GM12878 (cell line): ENCODE measurements around the gene NR3C1. TPM values are rescaled to one million over a fixed set of nuclear protein-coding genes. Genes with fewer than 3 reads are reported as not detected.

Experiments used
- CTCF ChIP-seq, 3 experiments: IDR thresholded peaks in 2 of 3; conservative IDR thresholded peaks in 1 of 3; 2 replicates each; pipeline ENCODE4 v1.5.1; 2011; ENCODE audit warnings: low read depth in 3 of 3, low read length in 3 of 3, mild to moderate bottlenecking in 3 of 3, control low read depth in 2 of 3, moderate library complexity in 2 of 3, inconsistent platforms in 1 of 3, mixed read lengths in 1 of 3; ENCODE audit not compliant: control insufficient read depth in 2 of 3, insufficient read depth in 1 of 3; ENCODE audit errors: extremely low read depth in 1 of 3
- GATAD2B ChIP-seq: fragments of 450-650 bp; conservative IDR thresholded peaks from 2 replicates; pipeline ENCODE4 v1.6.1; 2017; ENCODE audit warnings: low read depth, mild to moderate bottlenecking, moderate library complexity
- HCFC1 ChIP-seq: fragments of 150-350 bp; IDR thresholded peaks from 2 replicates; pipeline ENCODE4 v1.6.1; 2014; ENCODE audit warnings: low read length
- HDAC6 ChIP-seq: fragments of 200-600 bp; sonication (generic); IDR thresholded peaks from one replicate; pipeline ENCODE4 v1.8.0; 2017; ENCODE audit warnings: antibody characterized with exemption; ENCODE audit not compliant: unreplicated experiment
- HDGF ChIP-seq: fragments of 450-650 bp; IDR thresholded peaks from 2 replicates; pipeline ENCODE4 v1.6.1; 2016; ENCODE audit warnings: antibody characterized with exemption
- JUND ChIP-seq: IDR thresholded peaks from 2 replicates; pipeline ENCODE4 v1.6.1; 2012; ENCODE audit warnings: low read depth, mild to moderate bottlenecking, low read length, improper control_type of control experiment, moderate library complexity
- KAT2A ChIP-seq: conservative IDR thresholded peaks from 2 replicates; pipeline ENCODE4 v1.6.1; 2011; ENCODE audit warnings: low read depth, low read length; ENCODE audit not compliant: control insufficient read depth
- KLF5 ChIP-seq: fragments of 450-650 bp; IDR thresholded peaks from 2 replicates; pipeline ENCODE4 v1.6.1; 2014; ENCODE audit warnings: mild to moderate bottlenecking; ENCODE audit not compliant: partially characterized antibody
- MTA2 ChIP-seq: fragments of 450-650 bp; IDR thresholded peaks from 2 replicates; pipeline ENCODE4 v1.6.1; 2016; ENCODE audit warnings: low read depth, mild to moderate bottlenecking, moderate library complexity
- NFYA ChIP-seq: IDR thresholded peaks from 2 replicates; pipeline ENCODE4 v1.6.1; 2011; ENCODE audit warnings: low read depth, mild to moderate bottlenecking, low read length, improper control_type of control experiment, borderline replicate concordance
- NFYB ChIP-seq: IDR thresholded peaks from 2 replicates; pipeline ENCODE4 v1.6.1; 2011; ENCODE audit warnings: low read depth, mild to moderate bottlenecking, low read length, improper control_type of control experiment, moderate library complexity; ENCODE audit not compliant: insufficient read depth
- NRF1 ChIP-seq: conservative IDR thresholded peaks from 2 replicates; pipeline ENCODE4 v1.6.1; 2011; ENCODE audit warnings: mild to moderate bottlenecking, low read depth, low read length, improper control_type of control experiment
- SMARCA5 ChIP-seq: fragments of 450-650 bp; IDR thresholded peaks from 2 replicates; pipeline ENCODE4 v1.6.1; 2017; ENCODE audit warnings: mild to moderate bottlenecking
- SPI1 ChIP-seq: IDR thresholded peaks from 2 replicates; pipeline ENCODE4 v1.6.1; 2011; ENCODE audit warnings: low read depth, mild to moderate bottlenecking, low read length, moderate library complexity, borderline replicate concordance; ENCODE audit not compliant: insufficient read depth
- YY1 ChIP-seq: IDR thresholded peaks from 2 replicates; pipeline ENCODE4 v1.6.1; 2011; ENCODE audit warnings: low read depth, mild to moderate bottlenecking, low read length
- ZNF24 ChIP-seq: fragments of 450-650 bp; IDR thresholded peaks from 2 replicates; pipeline ENCODE4 v1.6.1; 2017; ENCODE audit warnings: antibody characterized with exemption, mild to moderate bottlenecking
- ZSCAN29 ChIP-seq: fragments of 450-650 bp; IDR thresholded peaks from 2 replicates; pipeline ENCODE4 v1.6.1; 2017; ENCODE audit warnings: mild to moderate bottlenecking, moderate library complexity
- polyA plus RNA-seq, 11 experiments: library from polyadenylated mRNA; depleted of rRNA in 4 of 11; unstranded in 6 of 11; stranded (reverse) in 5 of 11; fragments of >200 nt; fragmentation: Nextera tagmentation in 4 of 11; fragmentation: Illumina TruSeq in 1 of 11; extraction: Ambion mirVana in 4 of 11; extraction: Trizol in 1 of 11; gene quantifications; 1 replicate in 1 of 11; 2 replicates in 10 of 11; pipeline versions ENCODE4 v1.2.1 to v1.2.3, GENCODE V29; 2011 to 2016; ENCODE audit warnings: inconsistent platforms in 2 of 11, missing spikeins in 2 of 11, low read depth in 1 of 11
- total RNA-seq, 4 experiments: library from RNA; depleted of rRNA in 3 of 4; stranded (reverse); fragments of >200 nt in 3 of 4; fragmentation: Illumina TruSeq in 1 of 4; extraction: Trizol in 1 of 4; gene quantifications; 2 replicates each; pipeline versions ENCODE4 v1.2.1 to v1.2.3, GENCODE V29; 2013 to 2021
- TF ChIP-seq, protein P1 (sequence below): IDR thresholded peaks from 2 replicates; pipeline ENCODE4 v1.6.1; 2011; ENCODE audit warnings: low read depth, low read length, improper control_type of control experiment, borderline replicate concordance
- TF ChIP-seq, protein P2 (sequence below): fragments of 450-650 bp; IDR thresholded peaks from 2 replicates; pipeline ENCODE4 v1.6.1; 2017; ENCODE audit warnings: low read depth, mild to moderate bottlenecking, moderate library complexity
- TF ChIP-seq, protein P3 (sequence below): IDR thresholded peaks from 2 replicates; pipeline ENCODE4 v1.6.1; 2012; ENCODE audit warnings: low read depth, low read length, improper control_type of control experiment
- TF ChIP-seq, protein P4 (sequence below): fragments of 450-650 bp; IDR thresholded peaks from 2 replicates; pipeline ENCODE4 v1.6.1; 2016; ENCODE audit warnings: mild to moderate bottlenecking

NR3C1 gene
- total and polyA plus RNA-seq, 10 of the 15 experiments (the other 5 are each of a cell fraction or from before 2014, with no cell fraction given), result 49.7 to 141 (median 109) TPM

- no peak for TF ChIP-seq CTCF (IDR thresholded peaks at IDR 0.05 in 2 of 3, conservative IDR thresholded peaks at IDR 0.05 in 1 of 3; ENCODE audit: control insufficient read depth in 2 of 3, extremely low read depth in 1 of 3, insufficient read depth in 1 of 3, low read depth in 3 of 3, low read length in 3 of 3)
- peak; percentile 56; the same call in 1 of the 2 replicates for TF ChIP-seq MTA2
- no peak for TF ChIP-seq YY1
- TF ChIP-seq, protein P1, sequence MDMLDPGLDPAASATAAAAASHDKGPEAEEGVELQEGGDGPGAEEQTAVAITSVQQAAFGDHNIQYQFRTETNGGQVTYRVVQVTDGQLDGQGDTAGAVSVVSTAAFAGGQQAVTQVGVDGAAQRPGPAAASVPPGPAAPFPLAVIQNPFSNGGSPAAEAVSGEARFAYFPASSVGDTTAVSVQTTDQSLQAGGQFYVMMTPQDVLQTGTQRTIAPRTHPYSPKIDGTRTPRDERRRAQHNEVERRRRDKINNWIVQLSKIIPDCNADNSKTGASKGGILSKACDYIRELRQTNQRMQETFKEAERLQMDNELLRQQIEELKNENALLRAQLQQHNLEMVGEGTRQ, result no peak
- no peak for TF ChIP-seq HDGF
- no peak for TF ChIP-seq ZNF24
- no peak for TF ChIP-seq NRF1
- TF ChIP-seq KAT2A, result no peak
- TF ChIP-seq, protein P2, sequence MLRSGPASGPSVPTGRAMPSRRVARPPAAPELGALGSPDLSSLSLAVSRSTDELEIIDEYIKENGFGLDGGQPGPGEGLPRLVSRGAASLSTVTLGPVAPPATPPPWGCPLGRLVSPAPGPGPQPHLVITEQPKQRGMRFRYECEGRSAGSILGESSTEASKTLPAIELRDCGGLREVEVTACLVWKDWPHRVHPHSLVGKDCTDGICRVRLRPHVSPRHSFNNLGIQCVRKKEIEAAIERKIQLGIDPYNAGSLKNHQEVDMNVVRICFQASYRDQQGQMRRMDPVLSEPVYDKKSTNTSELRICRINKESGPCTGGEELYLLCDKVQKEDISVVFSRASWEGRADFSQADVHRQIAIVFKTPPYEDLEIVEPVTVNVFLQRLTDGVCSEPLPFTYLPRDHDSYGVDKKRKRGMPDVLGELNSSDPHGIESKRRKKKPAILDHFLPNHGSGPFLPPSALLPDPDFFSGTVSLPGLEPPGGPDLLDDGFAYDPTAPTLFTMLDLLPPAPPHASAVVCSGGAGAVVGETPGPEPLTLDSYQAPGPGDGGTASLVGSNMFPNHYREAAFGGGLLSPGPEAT, result peak; percentile 15; the same call in 1 of the 2 replicates
- no peak for TF ChIP-seq SPI1
- no peak for TF ChIP-seq NFYA
- TF ChIP-seq JUND, result no peak
- no peak for TF ChIP-seq KLF5
- no peak for TF ChIP-seq ZSCAN29
- TF ChIP-seq, protein P3, sequence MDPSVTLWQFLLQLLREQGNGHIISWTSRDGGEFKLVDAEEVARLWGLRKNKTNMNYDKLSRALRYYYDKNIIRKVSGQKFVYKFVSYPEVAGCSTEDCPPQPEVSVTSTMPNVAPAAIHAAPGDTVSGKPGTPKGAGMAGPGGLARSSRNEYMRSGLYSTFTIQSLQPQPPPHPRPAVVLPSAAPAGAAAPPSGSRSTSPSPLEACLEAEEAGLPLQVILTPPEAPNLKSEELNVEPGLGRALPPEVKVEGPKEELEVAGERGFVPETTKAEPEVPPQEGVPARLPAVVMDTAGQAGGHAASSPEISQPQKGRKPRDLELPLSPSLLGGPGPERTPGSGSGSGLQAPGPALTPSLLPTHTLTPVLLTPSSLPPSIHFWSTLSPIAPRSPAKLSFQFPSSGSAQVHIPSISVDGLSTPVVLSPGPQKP, result no peak
- TF ChIP-seq GATAD2B, result no peak
- no peak for TF ChIP-seq SMARCA5
- no peak for TF ChIP-seq HDAC6
- TF ChIP-seq NFYB, result no peak
- TF ChIP-seq, protein P4, sequence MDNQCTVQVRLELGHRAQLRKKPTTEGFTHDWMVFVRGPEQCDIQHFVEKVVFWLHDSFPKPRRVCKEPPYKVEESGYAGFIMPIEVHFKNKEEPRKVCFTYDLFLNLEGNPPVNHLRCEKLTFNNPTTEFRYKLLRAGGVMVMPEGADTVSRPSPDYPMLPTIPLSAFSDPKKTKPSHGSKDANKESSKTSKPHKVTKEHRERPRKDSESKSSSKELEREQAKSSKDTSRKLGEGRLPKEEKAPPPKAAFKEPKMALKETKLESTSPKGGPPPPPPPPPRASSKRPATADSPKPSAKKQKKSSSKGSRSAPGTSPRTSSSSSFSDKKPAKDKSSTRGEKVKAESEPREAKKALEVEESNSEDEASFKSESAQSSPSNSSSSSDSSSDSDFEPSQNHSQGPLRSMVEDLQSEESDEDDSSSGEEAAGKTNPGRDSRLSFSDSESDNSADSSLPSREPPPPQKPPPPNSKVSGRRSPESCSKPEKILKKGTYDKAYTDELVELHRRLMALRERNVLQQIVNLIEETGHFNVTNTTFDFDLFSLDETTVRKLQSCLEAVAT, result peak; percentile 94
- TF ChIP-seq HCFC1, result no peak
Observed at GRCh38 chr5:143402017-143402552, 1.4 kb downstream of the NR3C1 start (continued).
